Ureter (tissue), 1 donor: ENCODE measurements around the gene SPEF1. TPM values are rescaled to one million over a fixed set of nuclear protein-coding genes. Genes with fewer than 3 reads are reported as not detected.

Source experiments
- DNase-seq: peaks from one replicate; pipeline ENCODE4 v3.0.0-alpha.2; 2020; ENCODE audit warnings: low spot score
- total RNA-seq: library from RNA; stranded (reverse); gene quantifications from one replicate; pipeline ENCODE4 v1.2.4, GENCODE V29; 2023
- donor health status: DM: yes; HTN: yes; CAD: no.

SPEF1 gene
- total RNA-seq, 1 donor from 2014 or later = 0.29 TPM

DNA sequence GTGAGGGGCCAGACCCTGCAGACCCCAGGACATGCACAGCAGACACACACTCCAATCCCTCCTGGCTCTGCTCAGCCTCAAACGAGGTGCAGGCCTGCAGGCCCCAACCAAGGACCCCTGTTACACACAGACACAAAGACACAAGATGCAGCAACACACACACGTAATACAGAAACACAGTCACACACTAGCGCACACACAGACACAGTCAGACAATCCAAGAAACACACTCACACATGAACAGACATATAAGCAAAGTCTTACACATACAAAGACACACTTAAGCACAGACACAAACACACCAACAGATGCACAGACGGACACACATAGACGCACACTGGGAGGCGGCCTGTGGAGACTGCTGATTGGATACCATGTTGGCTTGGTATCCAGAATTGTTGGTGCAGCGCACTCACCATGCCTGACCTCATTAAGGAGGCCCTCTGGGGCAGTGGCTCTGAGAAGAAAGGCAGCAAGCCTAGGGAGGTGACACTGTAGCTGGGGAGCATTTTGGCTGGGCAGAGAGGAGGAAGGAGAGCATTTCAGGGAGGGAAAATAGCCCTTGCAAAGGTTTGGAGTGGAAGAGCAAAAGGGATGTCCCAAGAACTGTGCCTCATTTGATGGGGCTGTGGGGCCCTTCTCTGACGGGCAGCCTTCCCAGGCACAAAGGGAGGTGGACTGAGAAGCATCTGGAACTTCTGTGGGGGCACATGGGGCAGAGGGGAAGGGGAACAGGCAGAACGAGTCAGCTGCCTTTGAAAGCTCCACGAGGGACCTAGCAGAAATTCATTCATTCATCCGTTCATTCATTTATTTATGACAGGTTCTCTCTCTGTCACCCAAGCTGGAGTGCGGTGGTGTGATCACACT is 50.2 kb downstream of the SPEF1 start:
- DNase-seq = no peak

- no peak for DNase-seq
Measured at GRCh38 chr20:3729811-3730540, 51.3 kb downstream of the SPEF1 start.

GRCh38 chr20:3729378-3729777 is 51.9 kb downstream of the SPEF1 start:
- DNase-seq = no peak

DNA sequence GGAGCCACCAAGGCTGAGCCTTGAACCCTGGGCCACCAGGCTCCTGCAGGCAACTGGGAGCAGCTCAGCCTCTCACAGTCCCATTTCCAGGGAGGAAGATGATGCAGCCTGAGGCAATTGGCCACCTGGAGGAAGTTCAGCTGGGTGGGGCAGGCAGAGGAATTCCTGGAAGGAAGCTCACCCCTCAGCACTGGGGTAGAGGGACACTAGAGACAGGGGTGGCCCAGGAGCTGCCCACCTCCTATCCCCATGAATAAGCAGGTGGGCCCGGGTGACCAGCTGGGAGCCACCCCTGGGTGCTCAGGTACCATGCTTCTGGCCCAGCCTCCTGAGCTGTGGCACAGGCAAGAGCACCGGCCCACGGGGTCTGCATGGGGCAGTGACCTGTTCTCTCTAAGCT is 52.4 kb downstream of the SPEF1 start:
- DNase-seq = no peak

DNA sequence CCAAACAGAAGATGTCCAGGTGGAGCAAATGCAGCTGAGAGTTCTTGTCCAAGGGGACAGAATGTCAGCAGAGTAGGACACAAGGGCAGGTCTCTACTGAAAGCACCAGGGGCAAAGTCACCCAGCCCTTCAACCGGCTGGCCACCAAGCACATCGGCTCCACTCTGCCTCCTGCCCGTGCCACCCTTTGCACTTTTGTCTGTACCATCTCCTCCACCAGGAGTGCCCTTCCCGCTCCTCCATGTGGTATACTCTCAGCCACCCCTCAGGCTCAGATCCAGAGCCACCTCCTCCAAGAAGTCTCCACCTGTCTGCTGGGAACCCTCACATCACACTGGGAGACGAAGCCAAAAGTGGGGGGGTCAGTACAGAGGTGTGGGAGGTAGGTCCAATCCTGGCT is 52.9 kb downstream of the SPEF1 start:
- DNase-seq = no peak

Other genes with a start within 250 kb of the SPEF1 start
- gene GFRA4, start 118.0 kb downstream of the SPEF1 start, total RNA-seq = not detected
- 56.9 TPM for gene ADAM33, start 99.4 kb downstream of the SPEF1 start, total RNA-seq
- 9.5 TPM for gene SIGLEC1, start 68.8 kb downstream of the SPEF1 start, total RNA-seq
- gene HSPA12B, start 48.8 kb downstream of the SPEF1 start, total RNA-seq = 9.7 TPM
- 36.6 TPM for gene ADISSP, start 13.7 kb downstream of the SPEF1 start, total RNA-seq
- gene CENPB, start 5.3 kb upstream of the SPEF1 start, total RNA-seq = 84.1 TPM
- gene CDC25B, start 14.9 kb upstream of the SPEF1 start, total RNA-seq = 16.6 TPM
- gene AP5S1, start 39.1 kb upstream of the SPEF1 start, total RNA-seq = 13.6 TPM
- 49.2 TPM for gene MAVS, start 65.4 kb upstream of the SPEF1 start, total RNA-seq
- gene PANK2, start 107.9 kb upstream of the SPEF1 start, total RNA-seq = 40.1 TPM
- gene RNF24, start 234.1 kb upstream of the SPEF1 start, total RNA-seq = 15.9 TPM